Retinal pigment epithelial cell (primary cell): ENCODE data around the gene GALM.
"Not testable (repeated sequence)": the region's sequence is repeated elsewhere in the genome, so short reads cannot be mapped to it uniquely, and the experiment has no call there.

Experiments used
- DNase-seq: peaks from one replicate; pipeline ENCODE4 v3.0.0-alpha.2; 2010; ENCODE audit warnings: low read depth
- H3K4me3 ChIP-seq: 2 replicates; pipeline ENCODE4 v1.5.1; 2011; ENCODE audit warnings: mild to moderate bottlenecking, low read length, control low read depth, moderate library complexity
- CTCF ChIP-seq: conservative IDR thresholded peaks from 2 replicates; pipeline ENCODE4 v1.5.1; 2011; ENCODE audit warnings: low read depth, low read length, control low read depth, inconsistent platforms

Gene GALM

GRCh38 chr2:38704664-38705063 lies 38.8 kb downstream of the GALM start:
- no peak for TF ChIP-seq CTCF
- DNase-seq = no peak
- H3K4me3 ChIP-seq = no peak overlapping the region

- no peak for TF ChIP-seq CTCF
- H3K4me3 ChIP-seq = no peak overlapping the region
- DNase-seq = no peak
Measured at GRCh38 chr2:38706846-38707345, 41.0 kb downstream of the GALM start.

- not testable (repeated sequence) for H3K4me3 ChIP-seq
Measured at GRCh38 chr2:38708491-38708890, 42.6 kb downstream of the GALM start.

GRCh38 chr2:38708900-38709566 lies 43.1 kb downstream of the GALM start:
- no peak for TF ChIP-seq CTCF
- DNase-seq = no peak
- no peak overlapping the region for H3K4me3 ChIP-seq

More at GRCh38 chr2:38708491-38708890, 42.6 kb downstream of the GALM start:
- not testable (repeated sequence) for DNase-seq

- no peak for TF ChIP-seq CTCF
- DNase-seq = no peak
- no peak overlapping the region for H3K4me3 ChIP-seq
Measured at GRCh38 chr2:38709567-38710194, 43.8 kb downstream of the GALM start.

GRCh38 chr2:38711558-38711957 lies 45.6 kb downstream of the GALM start:
- DNase-seq = no peak
- no peak for TF ChIP-seq CTCF
- H3K4me3 ChIP-seq = no peak overlapping the region

GRCh38 chr2:38712413-38712812 lies 46.5 kb downstream of the GALM start:
- no peak for TF ChIP-seq CTCF
- H3K4me3 ChIP-seq = no peak overlapping the region
- no peak for DNase-seq
